DOHH2 (cell line): ENCODE results near the gene LINGO1.

Experiments
- H3F3A ChIP-seq: fragments of 200-600 bp; sonication (generic), shearing (Covaris generic); 2 replicates; pipeline ENCODE4 v1.6.0; 2016; ENCODE audit warnings: antibody characterized with exemption, mild to moderate bottlenecking; ENCODE audit not compliant: control insufficient read depth, insufficient read depth
- H3K27ac ChIP-seq: fragments of 200-600 bp; sonication (generic); 2 replicates; pipeline ENCODE4 v1.5.1; 2014; ENCODE audit warnings: low read depth, mild to moderate bottlenecking, low read length, moderate library complexity
- H3K27me3 ChIP-seq: fragments of 200-600 bp; sonication (generic); 2 replicates; pipeline ENCODE4 v1.6.1; 2014; ENCODE audit warnings: mild to moderate bottlenecking, low read length, mixed read lengths; ENCODE audit not compliant: control insufficient read depth
- H3K36me3 ChIP-seq: fragments of 200-600 bp; sonication (generic); 2 replicates; pipeline ENCODE4 v1.6.1; 2014; ENCODE audit warnings: mild to moderate bottlenecking, low read length, moderate library complexity, mixed read lengths; ENCODE audit not compliant: control insufficient read depth
- H3K4me1 ChIP-seq: fragments of 200-600 bp; sonication (generic); 2 replicates; pipeline ENCODE4 v1.6.1; 2014; ENCODE audit warnings: mild to moderate bottlenecking, low read length, mixed read lengths; ENCODE audit not compliant: control insufficient read depth
- H3K4me2 ChIP-seq: fragments of 200-600 bp; sonication (generic); 2 replicates; pipeline ENCODE4 v1.6.0; 2014; ENCODE audit warnings: mild to moderate bottlenecking, low read length, moderate library complexity
- H3K4me3 ChIP-seq: fragments of 200-600 bp; sonication (generic); 2 replicates; pipeline ENCODE4 v1.5.1; 2014; ENCODE audit warnings: mild to moderate bottlenecking, low read length, mixed read lengths
- H3K79me2 ChIP-seq: fragments of 200-600 bp; sonication (generic); 2 replicates; pipeline ENCODE4 v1.6.1; 2014; ENCODE audit warnings: mild to moderate bottlenecking, low read length, mixed read lengths; ENCODE audit not compliant: control insufficient read depth
- H3K9me2 ChIP-seq: fragments of 200-600 bp; sonication (generic); replicated peaks from 2 replicates; pipeline ENCODE4 v1.6.1; 2014; ENCODE audit warnings: mild to moderate bottlenecking, low read length, mixed read lengths; ENCODE audit not compliant: control insufficient read depth
- H3K9me3 ChIP-seq: fragments of 200-600 bp; sonication (generic); 2 replicates; pipeline ENCODE4 v1.6.1; 2014; ENCODE audit warnings: antibody characterized with exemption, low read length, mixed read lengths; ENCODE audit not compliant: control insufficient read depth, insufficient read depth
- H4K20me1 ChIP-seq: fragments of 200-600 bp; sonication (generic); 2 replicates; pipeline ENCODE4 v1.6.0; 2014; ENCODE audit warnings: low read depth, mild to moderate bottlenecking, antibody characterized with exemption, low read length, moderate library complexity; ENCODE audit not compliant: control insufficient read depth, insufficient read depth
- CTCF ChIP-seq: fragments of 200-600 bp; sonication (generic); IDR thresholded peaks from one replicate; pipeline ENCODE4 v1.5.1; 2014; ENCODE audit warnings: antibody characterized with exemption, mild to moderate bottlenecking, low read depth, low read length; ENCODE audit not compliant: poor library complexity, severe bottlenecking
- EZH2phosphoT487 ChIP-seq: fragments of 200-600 bp; sonication (generic); IDR thresholded peaks from 2 replicates; pipeline ENCODE4 v1.6.1; 2017; ENCODE audit warnings: borderline replicate concordance, mild to moderate bottlenecking, antibody characterized with exemption, low read length, moderate library complexity, mixed read lengths

Gene LINGO1

GRCh38 chr15:77667338-77668234 lies 34.9 kb upstream of the LINGO1 start:
- Histone ChIP-seq H4K20me1 (no peaks in the 10 kb centered on the region), H3K4me3 (no peak overlapping the region), H3K79me2 (no peaks in the 10 kb centered on the region), H3K36me3 (no peaks in the 10 kb centered on the region), H3K9me2 (no peaks in the 10 kb centered on the region), H3K27ac (no peak overlapping the region), H3F3A (no peaks in the 10 kb centered on the region), H3K9me3 (no peaks in the 10 kb centered on the region), H3K27me3 (peaks cover 2% of the 10 kb centered on the region; the same call in 1 of the 2 replicates), H3K4me2 (no peak overlapping the region), H3K4me1 (peaks cover 13% of the 10 kb centered on the region)
- TF ChIP-seq CTCF = no peak
- no peak for TF ChIP-seq EZH2phosphoT487

GRCh38 chr15:77666296-77666660 lies 33.6 kb upstream of the LINGO1 start:
- H3K4me1 ChIP-seq = peaks cover 13% of the 10 kb centered on the region
- no peaks in the 10 kb centered on the region for H3K79me2 ChIP-seq
- no peaks in the 10 kb centered on the region for H3F3A ChIP-seq
- H3K27ac ChIP-seq = no peak overlapping the region
- no peaks in the 10 kb centered on the region for H4K20me1 ChIP-seq
- no peaks in the 10 kb centered on the region for H3K36me3 ChIP-seq
- H3K9me2 ChIP-seq = no peaks in the 10 kb centered on the region
- no peak overlapping the region for H3K4me2 ChIP-seq
- no peaks in the 10 kb centered on the region for H3K9me3 ChIP-seq
- H3K27me3 ChIP-seq = peaks cover 2% of the 10 kb centered on the region; the same call in 1 of the 2 replicates
- no peak for TF ChIP-seq CTCF
- no peak for TF ChIP-seq EZH2phosphoT487
- H3K4me3 ChIP-seq = no peak overlapping the region

- H3K9me3 ChIP-seq = no peaks in the 10 kb centered on the region
- TF ChIP-seq EZH2phosphoT487 (no peak), CTCF (no peak)
- H3K4me3 ChIP-seq = no peak overlapping the region
- H3K4me1 ChIP-seq = peaks cover 13% of the 10 kb centered on the region
- no peak overlapping the region for H3K27ac ChIP-seq
- H3F3A ChIP-seq = no peaks in the 10 kb centered on the region
- H3K4me2 ChIP-seq = no peak overlapping the region
- H3K36me3 ChIP-seq = no peaks in the 10 kb centered on the region
- H3K9me2 ChIP-seq = no peaks in the 10 kb centered on the region
- H3K27me3 ChIP-seq = peaks cover 2% of the 10 kb centered on the region; the same call in 1 of the 2 replicates
- H3K79me2 ChIP-seq = no peaks in the 10 kb centered on the region
- no peaks in the 10 kb centered on the region for H4K20me1 ChIP-seq
Measured at GRCh38 chr15:77665530-77666295, 33.0 kb upstream of the LINGO1 start.
